Ascending aorta (tissue), 2 donors: ENCODE measurements around the gene UACA. TPM values are rescaled to one million over a fixed set of nuclear protein-coding genes. Genes with fewer than 3 reads are reported as not detected.

Source experiments
- DNase-seq, 2 donors: peaks; one replicate each; pipeline ENCODE4 v3.0.0-alpha.2; 2019; ENCODE audit warnings: low spot score in 2 of 2
- H3K27ac ChIP-seq, 2 donors: fragments of 200-600 bp; sonication (generic); one replicate each; pipeline ENCODE4 v1.5.1; 2016 to 2017; ENCODE audit warnings: mild to moderate bottlenecking in 1 of 2
- H3K27me3 ChIP-seq: fragments of 200-600 bp; sonication (generic); one replicate; pipeline ENCODE4 v1.5.1; 2017
- H3K36me3 ChIP-seq, 2 donors: fragments of 200-600 bp; sonication (generic); one replicate each; pipeline ENCODE4 v1.5.1; 2016
- H3K4me1 ChIP-seq, 2 donors: fragments of 200-600 bp; sonication (generic); one replicate each; pipeline ENCODE4 v1.5.1; 2016 to 2017; ENCODE audit warnings: mild to moderate bottlenecking in 1 of 2
- H3K4me3 ChIP-seq, 2 donors: fragments of 200-600 bp; sonication (generic); one replicate each; pipeline ENCODE4 v1.5.1; 2016 to 2017; ENCODE audit warnings: mild to moderate bottlenecking in 1 of 2
- H3K9me3 ChIP-seq, 2 donors: fragments of 200-600 bp; sonication (generic); one replicate each; pipeline ENCODE4 v1.5.1; 2016
- CTCF ChIP-seq, 3 experiments: fragments of 200-600 bp in 2 of 3; fragments of 450-650 bp in 1 of 3; sonication (generic) in 2 of 3; IDR thresholded peaks; one replicate each; pipeline ENCODE4 v1.5.1; 2016 to 2019; ENCODE audit warnings: antibody characterized with exemption in 3 of 3, mild to moderate bottlenecking in 1 of 3, moderate library complexity in 1 of 3
- intact Hi-C: fragments of 100-400 bp; cut with DNase I; formaldehyde crosslinking; loops from one replicate; pipeline ENCODE4 v1.15.1; 2023
- total RNA-seq: library from RNA; depleted of rRNA; stranded (reverse); fragments of >200 nt; gene quantifications from one replicate; pipeline ENCODE4 v1.1.0, GENCODE V29; 2016

UACA gene
- total RNA-seq, 1 donor from 2014 or later, result 34.0 TPM

GRCh38 chr15:70687482-70687881 is 75.9 kb downstream of the UACA start:
- Histone ChIP-seq H3K4me1 (peaks cover 0 to 15% of the 10 kb centered on the region in 2 donors), H3K4me3 (no peak overlapping the region), H3K27me3 (no peaks in the 10 kb centered on the region), H3K36me3 (peaks cover 10 to 15% of the 10 kb centered on the region in 2 donors), H3K9me3 (no peaks in the 10 kb centered on the region), H3K27ac (no peak overlapping the region)
- no peak for TF ChIP-seq CTCF (IDR thresholded peaks at IDR 0.05)
- DNase-seq, result no peak
- intact Hi-C loops, result no loop called here

GRCh38 chr15:70680817-70681216 is 82.5 kb downstream of the UACA start:
- intact Hi-C loops, result loop anchor here (1.0 to 5.0 kb wide), 3 partner anchors 38 to 196 kb away; no protein-coding TSS in a partner anchor
- H3K4me1 ChIP-seq, result peaks cover 0 to 3% of the 10 kb centered on the region in 2 donors
- no peak for TF ChIP-seq CTCF (IDR thresholded peaks at IDR 0.05)
- no peak overlapping the region for H3K27ac ChIP-seq
- no peaks in the 10 kb centered on the region for H3K9me3 ChIP-seq
- H3K27me3 ChIP-seq, result no peaks in the 10 kb centered on the region
- DNase-seq, result no peak
- H3K4me3 ChIP-seq, result no peak overlapping the region
- H3K36me3 ChIP-seq, result peaks cover 4 to 22% of the 10 kb centered on the region in 2 donors

- no peak overlapping the region for H3K27ac ChIP-seq
Observed at GRCh38 chr15:70679919-70680231, 83.5 kb downstream of the UACA start.

GRCh38 chr15:70672081-70672480 is 91.3 kb downstream of the UACA start:
- no peaks in the 10 kb centered on the region for H3K9me3 ChIP-seq
- H3K36me3 ChIP-seq, result peaks cover 25 to 58% of the 10 kb centered on the region in 2 donors
- H3K27me3 ChIP-seq, result no peaks in the 10 kb centered on the region
- no peaks in the 10 kb centered on the region for H3K4me1 ChIP-seq
- no peak for TF ChIP-seq CTCF (IDR thresholded peaks at IDR 0.05)
- H3K27ac ChIP-seq, result no peak overlapping the region
- DNase-seq, result no peak
- H3K4me3 ChIP-seq, result no peak overlapping the region
- intact Hi-C loops, result no loop called here

More at GRCh38 chr15:70679919-70680231, 83.5 kb downstream of the UACA start:
- intact Hi-C loops, result loop anchor here (1.0 to 5.0 kb wide), 3 partner anchors 39 to 197 kb away; no protein-coding TSS in a partner anchor
- Histone ChIP-seq H3K4me1 (peaks cover 0 to 3% of the 10 kb centered on the region in 2 donors), H3K9me3 (no peaks in the 10 kb centered on the region), H3K4me3 (no peak overlapping the region), H3K27me3 (no peaks in the 10 kb centered on the region), H3K36me3 (peaks cover 4 to 31% of the 10 kb centered on the region in 2 donors)
- no peak for DNase-seq
- TF ChIP-seq CTCF (IDR thresholded peaks at IDR 0.05), result no peak

GRCh38 chr15:70670680-70671079 is 92.7 kb downstream of the UACA start:
- Histone ChIP-seq H3K27me3 (no peaks in the 10 kb centered on the region), H3K9me3 (no peaks in the 10 kb centered on the region), H3K4me3 (no peak overlapping the region), H3K36me3 (peaks cover 30 to 48% of the 10 kb centered on the region in 2 donors), H3K27ac (no peak overlapping the region), H3K4me1 (no peaks in the 10 kb centered on the region)
- TF ChIP-seq CTCF (IDR thresholded peaks at IDR 0.05), result peak in 1 of 3 experiments; percentile 26
- intact Hi-C loops, result no loop called here
- no peak for DNase-seq
